Muscle of leg (tissue), 11 donors: ENCODE data around the gene DCAF7. TPM values are rescaled to one million over a fixed set of nuclear protein-coding genes. Genes with fewer than 3 reads are reported as not detected.

Experiments used
- DNase-seq: peaks from one replicate; pipeline ENCODE4 v3.0.0; 2013
- H3K27ac ChIP-seq: one replicate; pipeline ENCODE4 v1.5.1; 2013; ENCODE audit warnings: mild to moderate bottlenecking, low read length, control low read depth
- H3K27me3 ChIP-seq: one replicate; pipeline ENCODE4 v1.6.1; 2013; ENCODE audit warnings: low read length; ENCODE audit not compliant: control insufficient read depth, insufficient read depth
- H3K36me3 ChIP-seq: one replicate; pipeline ENCODE4 v1.6.1; 2013; ENCODE audit warnings: low read length; ENCODE audit not compliant: control insufficient read depth, insufficient read depth
- H3K4me1 ChIP-seq: one replicate; pipeline ENCODE4 v1.6.1; 2013; ENCODE audit warnings: low read length; ENCODE audit not compliant: control insufficient read depth, insufficient read depth
- H3K4me3 ChIP-seq: one replicate; pipeline ENCODE4 v1.5.1; 2013; ENCODE audit warnings: low read length, control low read depth
- H3K9me3 ChIP-seq: replicated peaks from 2 replicates; pipeline ENCODE4 v1.6.1; 2013; ENCODE audit warnings: low read depth, low read length; ENCODE audit not compliant: control insufficient read depth
- WGBS: methylation state at CpG from one replicate; pipeline ENCODE4 v1.1.5; 2013; ENCODE audit warnings: missing lambda C conversion rate; ENCODE audit not compliant: insufficient coverage; 5-methylcytosine and 5-hydroxymethylcytosine counted together
- polyA plus RNA-seq, 8 donors: library from polyadenylated mRNA; unstranded; fragments of 120-200 nt; gene quantifications; one replicate each; pipeline versions ENCODE4 v1.2.1 to v1.2.3, GENCODE V29; 2013; ENCODE audit warnings: inconsistent platforms in 1 of 8, low replicate concordance in 1 of 8; ENCODE audit not compliant: insufficient read length in 8 of 8, insufficient read depth in 1 of 8
- total RNA-seq: library from RNA; stranded (reverse); fragments of 120-200 nt; gene quantifications from one replicate; pipeline ENCODE4 v1.2.4, GENCODE V29; 2013

The DCAF7 gene
- total and polyA plus RNA-seq, 9 donors: 22.4 to 56.7 (median 40.8) TPM

- Histone ChIP-seq H3K9me3 (no peaks in the 10 kb centered on the region), H3K4me1 (peaks cover 5% of the 10 kb centered on the region), H3K4me3 (peak within 1 kb of the TSS; percentile 13), H3K27ac (no peak within 1 kb of the TSS), H3K27me3 (peaks cover 30% of the 10 kb centered on the region), H3K36me3 (no peaks in the 10 kb centered on the region)
- DNase-seq: no peak
- 8% methylated on average over 25 of the region's 38 CpGs for WGBS
Observed at GRCh38 chr17:63523253-63523855, 26.9 kb upstream of the DCAF7 start, which contains the start of gene KCNH6. TSS of gene KCNH6 (plus strand) at chr17:63523358. CDS start at chr17:63523414, 56 bp downstream.

DNA sequence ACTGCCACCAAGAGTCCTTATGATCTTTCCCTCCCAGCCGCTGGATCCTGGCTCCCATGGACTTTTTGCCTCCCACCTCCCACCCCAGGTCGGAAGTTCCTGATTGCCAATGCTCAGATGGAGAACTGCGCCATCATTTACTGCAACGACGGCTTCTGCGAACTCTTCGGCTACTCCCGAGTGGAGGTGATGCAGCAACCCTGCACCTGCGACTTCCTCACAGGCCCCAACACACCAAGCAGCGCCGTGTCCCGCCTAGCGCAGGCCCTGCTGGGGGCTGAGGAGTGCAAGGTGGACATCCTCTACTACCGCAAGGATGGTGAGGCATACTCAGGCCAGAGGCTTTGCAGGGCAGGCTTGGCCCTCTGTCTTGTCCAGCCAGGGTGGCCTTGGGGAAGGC, 26.2 kb upstream of the DCAF7 start:
- WGBS: 89% methylated on average over 14 of the region's 14 CpGs
- Histone ChIP-seq H3K4me3 (no peak overlapping the region), H3K9me3 (no peaks in the 10 kb centered on the region), H3K27me3 (peaks cover 30% of the 10 kb centered on the region), H3K27ac (no peak overlapping the region), H3K4me1 (peaks cover 5% of the 10 kb centered on the region), H3K36me3 (no peaks in the 10 kb centered on the region)
- no peak for DNase-seq

DNA sequence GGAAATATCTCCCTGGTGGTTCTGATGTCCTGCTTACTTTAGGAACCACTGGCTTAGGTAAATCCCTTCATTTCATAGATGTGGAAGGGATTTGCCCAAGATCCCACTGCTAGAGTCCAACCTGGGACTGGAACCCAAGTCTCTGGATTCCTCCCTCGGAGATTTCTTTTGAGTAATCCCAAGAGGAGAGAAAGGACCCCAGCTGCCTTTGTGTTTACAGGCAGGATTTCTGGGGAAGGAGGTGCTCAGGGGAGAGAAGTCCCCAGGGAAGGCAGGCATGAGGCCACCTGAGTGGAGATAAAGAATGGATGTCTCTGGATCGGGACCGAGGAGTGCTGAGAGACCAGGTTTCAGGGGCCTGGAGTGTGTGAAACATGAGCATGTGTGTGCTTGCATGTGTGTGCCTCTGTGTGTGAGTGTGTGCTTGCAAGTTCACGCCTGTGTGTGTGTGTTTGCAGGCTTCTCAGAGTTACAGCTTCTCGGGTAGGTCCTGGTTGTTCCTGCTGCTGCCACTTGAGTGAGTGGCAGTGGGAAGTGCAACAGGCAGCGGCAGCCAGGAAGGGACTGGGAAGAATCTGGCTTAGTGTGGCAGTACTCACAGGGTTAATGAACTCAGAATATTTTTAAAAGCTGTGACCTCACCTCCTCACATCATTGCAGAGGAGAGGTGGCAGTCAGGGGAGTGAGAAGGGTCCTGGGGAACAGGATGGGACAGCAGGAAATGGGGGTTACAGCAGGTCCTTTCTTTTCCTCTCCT, 24.9 kb upstream of the DCAF7 start:
- 62% methylated on average over 3 of the region's 6 CpGs for WGBS
- Histone ChIP-seq H3K27me3 (peaks cover 30% of the 10 kb centered on the region), H3K9me3 (no peaks in the 10 kb centered on the region), H3K27ac (no peak overlapping the region), H3K36me3 (no peaks in the 10 kb centered on the region), H3K4me1 (peaks cover 5% of the 10 kb centered on the region), H3K4me3 (no peak overlapping the region)
- no peak for DNase-seq

GRCh38 chr17:63526861-63527260, 23.4 kb upstream of the DCAF7 start:
- Histone ChIP-seq H3K4me1 (peaks cover 5% of the 10 kb centered on the region), H3K27ac (no peak overlapping the region), H3K4me3 (no peak overlapping the region), H3K27me3 (peaks cover 28% of the 10 kb centered on the region), H3K9me3 (no peaks in the 10 kb centered on the region), H3K36me3 (no peaks in the 10 kb centered on the region)
- no peak for DNase-seq
- 80% methylated on average over 1 of the region's 5 CpGs for WGBS

GRCh38 chr17:63528183-63528582, 22.1 kb upstream of the DCAF7 start:
- no peak overlapping the region for H3K4me3 ChIP-seq
- WGBS: 82% methylated on average over 6 of the region's 9 CpGs
- H3K27me3 ChIP-seq: peaks cover 31% of the 10 kb centered on the region
- no peak overlapping the region for H3K27ac ChIP-seq
- no peaks in the 10 kb centered on the region for H3K9me3 ChIP-seq
- H3K36me3 ChIP-seq: no peaks in the 10 kb centered on the region
- DNase-seq: no peak
- H3K4me1 ChIP-seq: peaks cover 5% of the 10 kb centered on the region

DNA sequence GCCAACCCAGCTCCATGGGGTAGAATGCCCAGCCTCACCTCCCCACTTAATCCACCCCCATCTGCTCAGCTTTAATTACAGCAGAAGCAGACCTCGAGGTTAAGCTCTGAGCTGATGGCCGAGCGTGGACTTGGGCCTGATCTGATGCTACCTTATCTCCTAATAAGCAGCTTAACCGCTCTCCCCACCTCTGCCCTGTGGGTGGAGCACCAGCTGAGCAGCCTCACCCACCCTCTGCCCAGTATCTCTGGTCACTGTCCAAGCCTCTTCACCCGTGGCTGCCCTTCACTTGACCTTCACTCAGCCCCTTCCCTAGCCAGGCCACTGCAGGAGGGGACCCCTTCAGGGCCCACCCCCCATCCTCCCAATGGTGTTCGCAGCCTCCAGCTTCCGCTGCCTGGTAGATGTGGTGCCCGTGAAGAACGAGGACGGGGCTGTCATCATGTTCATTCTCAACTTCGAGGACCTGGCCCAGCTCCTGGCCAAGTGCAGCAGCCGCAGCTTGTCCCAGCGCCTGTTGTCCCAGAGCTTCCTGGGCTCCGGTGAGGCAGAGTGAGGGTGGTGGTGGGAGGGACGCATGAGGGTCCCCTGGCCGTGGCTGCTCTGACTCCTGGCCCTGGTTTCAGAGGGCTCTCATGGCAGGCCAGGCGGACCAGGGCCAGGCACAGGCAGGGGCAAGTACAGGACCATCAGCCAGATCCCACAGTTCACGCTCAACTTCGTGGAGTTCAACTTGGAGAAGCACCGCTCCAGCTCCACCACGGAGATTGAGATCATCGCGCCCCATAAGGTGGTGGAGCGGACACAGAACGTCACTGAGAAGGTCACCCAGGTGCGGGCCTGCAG, 20.3 kb upstream of the DCAF7 start:
- WGBS: 78% methylated on average over 24 of the region's 26 CpGs
- no peak for DNase-seq
- Histone ChIP-seq H3K9me3 (no peaks in the 10 kb centered on the region), H3K36me3 (no peaks in the 10 kb centered on the region), H3K27ac (no peak overlapping the region), H3K27me3 (peaks cover 15% of the 10 kb centered on the region), H3K4me3 (no peak overlapping the region), H3K4me1 (no peaks in the 10 kb centered on the region)

- H3K27ac ChIP-seq: no peak overlapping the region
- no peaks in the 10 kb centered on the region for H3K36me3 ChIP-seq
- no peaks in the 10 kb centered on the region for H3K4me1 ChIP-seq
- WGBS: 79% methylated on average over 2 of the region's 3 CpGs
- peaks cover 11% of the 10 kb centered on the region for H3K27me3 ChIP-seq
- no peak for DNase-seq
- no peak overlapping the region for H3K4me3 ChIP-seq
- H3K9me3 ChIP-seq: no peaks in the 10 kb centered on the region
Observed at GRCh38 chr17:63530557-63531021, 19.7 kb upstream of the DCAF7 start.

DNA sequence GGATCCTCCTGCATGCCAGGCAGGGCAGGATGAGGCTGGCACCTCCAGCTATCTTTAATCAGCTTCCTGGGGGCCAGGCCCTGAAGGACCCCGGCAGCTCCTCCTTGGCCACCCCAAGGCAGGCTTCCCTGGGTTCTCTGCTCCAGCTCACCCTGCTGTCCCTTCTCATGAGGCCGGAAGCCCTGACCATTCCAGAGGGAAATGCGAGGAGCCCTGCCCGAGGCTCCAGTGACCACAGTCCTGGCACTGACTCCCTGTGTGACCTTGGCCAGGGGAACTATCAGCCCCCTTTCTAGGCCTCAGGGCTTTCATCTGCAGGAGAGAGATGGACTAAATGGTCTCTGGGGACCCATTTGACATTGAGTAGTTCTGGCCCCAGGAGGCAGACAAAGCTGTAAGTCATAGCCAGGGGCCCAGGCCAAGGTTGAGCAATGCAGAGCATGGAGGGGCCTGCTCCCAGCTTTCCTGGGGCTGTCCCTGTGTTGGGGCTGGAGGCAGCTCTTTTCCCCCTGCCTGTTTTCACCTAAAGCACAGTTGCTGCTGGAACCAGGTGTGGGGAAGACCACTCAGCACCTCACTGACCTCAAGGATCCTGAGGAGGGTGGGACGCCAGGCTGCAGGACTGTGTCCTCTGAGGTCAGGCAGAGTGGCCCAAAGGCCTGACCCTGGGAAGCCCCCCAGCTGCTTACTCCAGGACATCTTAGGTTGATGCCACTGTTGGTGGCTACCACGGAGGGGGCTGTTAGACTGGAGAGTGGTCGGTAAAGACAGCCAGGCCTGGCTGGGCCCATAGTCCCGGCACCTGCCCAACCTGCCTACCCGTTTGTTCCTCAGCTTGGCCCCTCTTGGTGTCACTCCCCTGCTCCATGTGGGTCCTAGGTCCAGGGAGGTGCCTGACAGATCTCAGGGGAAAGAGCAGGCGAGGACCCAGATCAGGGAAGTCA, 19.0 kb upstream of the DCAF7 start:
- no peak for DNase-seq
- no peaks in the 10 kb centered on the region for H3K9me3 ChIP-seq
- no peaks in the 10 kb centered on the region for H3K4me1 ChIP-seq
- no peak overlapping the region for H3K27ac ChIP-seq
- H3K4me3 ChIP-seq: no peak overlapping the region
- WGBS: 78% methylated on average over 10 of the region's 10 CpGs
- no peaks in the 10 kb centered on the region for H3K36me3 ChIP-seq
- H3K27me3 ChIP-seq: peaks cover 8% of the 10 kb centered on the region

DNA sequence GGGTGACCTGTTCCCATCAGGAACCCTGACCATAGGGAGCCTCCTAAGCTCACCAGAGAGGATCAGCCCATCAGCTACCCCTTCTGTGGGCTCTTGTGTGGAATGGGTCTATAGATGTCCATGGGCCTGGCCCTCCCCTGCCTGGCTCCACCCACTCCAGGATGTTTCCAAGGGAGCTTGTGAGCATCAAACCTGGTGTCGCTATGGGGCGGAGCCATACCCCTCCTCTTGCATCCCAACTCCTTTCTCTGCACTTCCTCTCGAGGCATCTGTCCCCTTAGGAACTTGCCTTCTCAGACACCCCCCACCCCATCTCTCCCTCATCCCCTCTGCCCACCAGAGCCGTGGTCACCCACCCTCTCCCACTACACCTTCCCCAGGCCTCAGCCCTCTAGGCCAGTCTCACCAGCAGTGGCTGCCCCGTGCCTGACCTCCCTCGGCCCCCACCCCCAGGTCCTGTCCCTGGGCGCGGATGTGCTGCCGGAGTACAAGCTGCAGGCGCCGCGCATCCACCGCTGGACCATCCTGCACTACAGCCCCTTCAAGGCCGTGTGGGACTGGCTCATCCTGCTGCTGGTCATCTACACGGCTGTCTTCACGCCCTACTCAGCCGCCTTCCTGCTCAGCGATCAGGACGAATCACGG, 16.7 kb upstream of the DCAF7 start:
- Histone ChIP-seq H3K36me3 (no peaks in the 10 kb centered on the region), H3K27me3 (peaks cover 22% of the 10 kb centered on the region), H3K27ac (no peak overlapping the region), H3K9me3 (no peaks in the 10 kb centered on the region), H3K4me3 (no peak overlapping the region), H3K4me1 (peaks cover 9% of the 10 kb centered on the region)
- 85% methylated on average over 20 of the region's 20 CpGs for WGBS
- no peak for DNase-seq
